IMR-90 (cell line): ENCODE measurements around the gene NHLRC1. TPM values are rescaled to one million over a fixed set of nuclear protein-coding genes. Genes with fewer than 3 reads are reported as not detected.

ENCODE experiments used
- ATAC-seq: fragments of 200-7000 bp; cut with Tn5 transposase; 2 replicates; pipeline ENCODE4 v1.9.1; 2020; ENCODE audit warnings: low read depth, mild to moderate bottlenecking, moderate library complexity
- BruUV-seq: library from RNA; stranded (reverse); fragments of 400-500 nt; replicated peaks from 2 replicates; lab custom pipeline; 2021; lab: Mats Ljungman, UMichigan
- CTCF ChIA-PET: fragments of 300-600 bp; formaldehyde crosslinking; extraction: SDS; loops from one replicate; lab custom pipeline; 2021; ENCODE audit warnings: antibody characterized with exemption; lab: Yijun Ruan, JAX
- POLR2A ChIA-PET: fragments of 300-600 bp; sonication (Branson Sonifier 250); formaldehyde crosslinking; loops from one replicate; lab custom pipeline; 2022; ENCODE audit warnings: antibody characterized with exemption; ENCODE audit not compliant: unreplicated experiment; lab: Charles Lee
- DNase-seq: peaks from one replicate; pipeline ENCODE4 v3.0.0; 2013
- H2AFZ ChIP-seq: replicated peaks from 2 replicates; pipeline ENCODE3; 2013; ENCODE audit warnings: low read length, mild to moderate bottlenecking; ENCODE audit not compliant: poor library complexity
- H2AK5ac ChIP-seq: 2 replicates; pipeline ENCODE4 v1.6.1; 2013; ENCODE audit warnings: low read depth, low read length, inconsistent platforms
- H2AK9ac ChIP-seq: replicated peaks from 2 replicates; pipeline ENCODE3; 2013; ENCODE audit warnings: mild to moderate bottlenecking, low read depth, low read length, moderate library complexity; ENCODE audit not compliant: poor library complexity
- H2BK120ac ChIP-seq: 2 replicates; pipeline ENCODE4 v1.6.1; 2013; ENCODE audit warnings: low read depth, low read length, inconsistent platforms
- H2BK15ac ChIP-seq: 3 replicates; pipeline ENCODE4 v1.6.1; 2013; ENCODE audit warnings: low read depth, low read length, inconsistent platforms
- H2BK20ac ChIP-seq: 2 replicates; pipeline ENCODE4 v1.6.1; 2013; ENCODE audit warnings: low read depth, mild to moderate bottlenecking, inconsistent platforms, low read length, moderate library complexity
- H2BK5ac ChIP-seq: 2 replicates; pipeline ENCODE4 v1.6.1; 2013; ENCODE audit warnings: mild to moderate bottlenecking, low read depth, low read length, inconsistent platforms; ENCODE audit not compliant: poor library complexity, severe bottlenecking
- H3K14ac ChIP-seq: replicated peaks from 2 replicates; pipeline ENCODE4 v1.6.1; 2013; ENCODE audit warnings: low read depth, low read length, inconsistent platforms
- H3K18ac ChIP-seq: 2 replicates; pipeline ENCODE4 v1.6.1; 2013; ENCODE audit warnings: low read depth, low read length, control low read depth
- H3K23ac ChIP-seq: 2 replicates; pipeline ENCODE4 v1.6.1; 2013; ENCODE audit warnings: low read depth, low read length, inconsistent platforms
- H3K27ac ChIP-seq: 2 replicates; pipeline ENCODE4 v1.5.1; 2013; ENCODE audit warnings: mild to moderate bottlenecking, control low read depth, low read length; ENCODE audit not compliant: insufficient read depth
- H3K27me3 ChIP-seq: 2 replicates; pipeline ENCODE4 v1.6.1; 2013; ENCODE audit warnings: low read length; ENCODE audit not compliant: control insufficient read depth, insufficient read depth
- H3K36me3 ChIP-seq: 2 replicates; pipeline ENCODE4 v1.6.1; 2013; ENCODE audit warnings: low read length, mixed read lengths; ENCODE audit not compliant: control insufficient read depth, insufficient read depth
- H3K4ac ChIP-seq: 2 replicates; pipeline ENCODE4 v1.6.1; 2013; ENCODE audit warnings: low read depth, low read length, inconsistent platforms
- H3K4me1 ChIP-seq: 2 replicates; pipeline ENCODE4 v1.6.1; 2013; ENCODE audit warnings: low read length, mixed read lengths; ENCODE audit not compliant: control insufficient read depth, insufficient read depth
- H3K4me2 ChIP-seq: 2 replicates; pipeline ENCODE4 v1.6.1; 2013; ENCODE audit warnings: low read depth, mild to moderate bottlenecking, control low read depth, low read length, moderate library complexity
- H3K4me3 ChIP-seq: 2 replicates; pipeline ENCODE4 v1.5.1; 2013; ENCODE audit warnings: low read depth, mild to moderate bottlenecking, control low read depth, low read length, moderate library complexity; ENCODE audit not compliant: insufficient read depth
- H3K56ac ChIP-seq: 2 replicates; pipeline ENCODE4 v1.6.1; 2013; ENCODE audit warnings: low read length, inconsistent platforms; ENCODE audit not compliant: insufficient read depth; ENCODE audit errors: extremely low read depth
- H3K79me1 ChIP-seq, 2 experiments: 2 replicates each; pipeline ENCODE4 v1.6.1; 2013; ENCODE audit warnings: low read length in 2 of 2, inconsistent platforms in 1 of 2, low read depth in 1 of 2
- H3K9ac ChIP-seq: 2 replicates; pipeline ENCODE4 v1.6.1; 2013; ENCODE audit warnings: low read depth, low read length, control low read depth
- H3K9me1 ChIP-seq: 2 replicates; pipeline ENCODE4 v1.6.1; 2013; ENCODE audit warnings: low read length, inconsistent platforms; ENCODE audit not compliant: insufficient read depth
- H3K9me3 ChIP-seq: 2 replicates; pipeline ENCODE4 v1.6.1; 2013; ENCODE audit warnings: low read length; ENCODE audit not compliant: control insufficient read depth, insufficient read depth
- H4K20me1 ChIP-seq: 2 replicates; pipeline ENCODE4 v1.6.1; 2013; ENCODE audit warnings: low read length, inconsistent platforms; ENCODE audit not compliant: insufficient read depth
- H4K5ac ChIP-seq: 2 replicates; pipeline ENCODE4 v1.6.1; 2013; ENCODE audit warnings: mild to moderate bottlenecking, low read depth, low read length, control low read depth
- H4K8ac ChIP-seq, 2 experiments: 2 replicates each; pipeline ENCODE4 v1.6.1; 2013; ENCODE audit warnings: low read depth in 2 of 2, low read length in 2 of 2, control low read depth in 1 of 2, inconsistent platforms in 1 of 2
- H4K91ac ChIP-seq: 2 replicates; pipeline ENCODE4 v1.6.1; 2013; ENCODE audit warnings: low read depth, low read length, inconsistent platforms; ENCODE audit not compliant: insufficient read depth
- BHLHE40 ChIP-seq: fragments of 150-350 bp; IDR thresholded peaks from 2 replicates; pipeline ENCODE4 v1.6.1; 2016; ENCODE audit warnings: mild to moderate bottlenecking, low read depth, low read length
- CEBPB ChIP-seq: IDR thresholded peaks from 2 replicates; pipeline ENCODE4 v1.6.1; 2012; ENCODE audit warnings: low read depth, low read length, improper control_type of control experiment
- CHD1 ChIP-seq: IDR thresholded peaks from 2 replicates; pipeline ENCODE4 v1.6.1; 2012; ENCODE audit warnings: low read depth, low read length, improper control_type of control experiment
- CTCF ChIP-seq: conservative IDR thresholded peaks from 2 replicates; pipeline ENCODE4 v1.5.1; 2012; ENCODE audit warnings: mild to moderate bottlenecking, low read depth, low read length, improper control_type of control experiment
- ELK1 ChIP-seq: fragments of 150-350 bp; IDR thresholded peaks from 2 replicates; pipeline ENCODE4 v1.6.1; 2016; ENCODE audit warnings: low read depth, mild to moderate bottlenecking, low read length, moderate library complexity, borderline replicate concordance
- FOS ChIP-seq: fragments of 150-350 bp; IDR thresholded peaks from 2 replicates; pipeline ENCODE4 v1.6.1; 2016; ENCODE audit warnings: low read depth, low read length
- MAFK ChIP-seq: IDR thresholded peaks from 2 replicates; pipeline ENCODE4 v1.6.1; 2012; ENCODE audit warnings: low read depth, low read length, improper control_type of control experiment
- MAZ ChIP-seq: IDR thresholded peaks from 2 replicates; pipeline ENCODE4 v1.6.1; 2012; ENCODE audit warnings: low read depth, mild to moderate bottlenecking, low read length, improper control_type of control experiment, moderate library complexity, borderline replicate concordance
- MXI1 ChIP-seq: IDR thresholded peaks from 2 replicates; pipeline ENCODE4 v1.6.1; 2012; ENCODE audit warnings: low read depth, mild to moderate bottlenecking, low read length, moderate library complexity, borderline replicate concordance
- NFE2L2 ChIP-seq: fragments of 150-350 bp; IDR thresholded peaks from 2 replicates; pipeline ENCODE4 v1.6.1; 2016; ENCODE audit warnings: low read depth, mild to moderate bottlenecking, low read length
- POLR2A ChIP-seq: IDR thresholded peaks from 2 replicates; pipeline ENCODE4 v1.6.1; 2012; ENCODE audit warnings: mild to moderate bottlenecking, low read depth, low read length
- RAD21 ChIP-seq: IDR thresholded peaks from 2 replicates; pipeline ENCODE4 v1.6.1; 2012; ENCODE audit warnings: low read length, improper control_type of control experiment
- RCOR1 ChIP-seq: IDR thresholded peaks from 2 replicates; pipeline ENCODE4 v1.6.1; 2012; ENCODE audit warnings: mild to moderate bottlenecking, low read length, improper control_type of control experiment; ENCODE audit not compliant: insufficient replicate concordance
- RFX5 ChIP-seq: IDR thresholded peaks from 2 replicates; pipeline ENCODE4 v1.8.0; 2012; ENCODE audit warnings: low read depth, mild to moderate bottlenecking, low read length, moderate library complexity
- SMC3 ChIP-seq: fragments of 150-350 bp; IDR thresholded peaks from 2 replicates; pipeline ENCODE4 v1.6.1; 2016; ENCODE audit warnings: low read depth, mild to moderate bottlenecking, antibody characterized with exemption, low read length, moderate library complexity
- USF2 ChIP-seq: fragments of 150-350 bp; IDR thresholded peaks from 2 replicates; pipeline ENCODE4 v1.6.1; 2017; ENCODE audit warnings: mild to moderate bottlenecking, antibody characterized with exemption, low read length, low read depth
- WGBS, 2 experiments: methylation state at CpG; one replicate each; pipeline versions ENCODE4 v1.1.5 to v1.1.7; 2013; ENCODE audit warnings: missing lambda C conversion rate in 2 of 2; ENCODE audit not compliant: insufficient read length in 1 of 2; ENCODE audit errors: extremely low coverage in 2 of 2; 5-methylcytosine and 5-hydroxymethylcytosine counted together
- dilution Hi-C: fragments of 300-500 bp; cut with HindIII; formaldehyde crosslinking; loops from one replicate; pipeline ENCODE4 v1.14.3; 2018; ENCODE audit warnings: low sequenced_read_pairs; ENCODE audit not compliant: unreplicated experiment
- in situ Hi-C: fragments of 300-500 bp; cut with MboI; formaldehyde crosslinking; loops from 3 replicates; pipeline ENCODE4 v1.14.3; 2019; ENCODE audit warnings: low sequenced_read_pairs, inconsistent platforms, mixed read lengths
- intact Hi-C: fragments of 100-400 bp; cut with micrococcal nuclease; formaldehyde crosslinking; loops from 2 replicates; pipeline ENCODE4 v1.10.0; 2022
- polyA plus RNA-seq, 3 experiments: library from polyadenylated mRNA; depleted of rRNA; stranded (reverse); fragments of >200 nt; gene quantifications; 2 replicates each; pipeline ENCODE4 v1.2.3, GENCODE V29; 2012; ENCODE audit warnings: low replicate concordance in 1 of 3
- total RNA-seq: library from RNA; depleted of rRNA; stranded (reverse); fragments of >200 nt; gene quantifications from 2 replicates; pipeline ENCODE4 v1.2.3, GENCODE V29; 2012

The NHLRC1 gene
- total and polyA plus RNA-seq, 2 of the 4 experiments (the other 2 are of a cell fraction), result 1.1 TPM

GRCh38 chr6:18118330-18118729 lies 4.1 kb downstream of the NHLRC1 start:
- ChIA-PET POLR2A (no interaction called here), CTCF (interaction anchor here (0.6 kb wide), 1 partner anchor 68 kb away, joined by 4 read pairs; no protein-coding TSS in a partner anchor)
- peaks cover 5 to 12% of the 10 kb centered on the region in 2 experiments; a peak in 2 of 4 replicates for H3K79me1 ChIP-seq
- no peak overlapping the region for H3K18ac ChIP-seq
- no peak overlapping the region for H3K56ac ChIP-seq
- no peak overlapping the region for H2AK9ac ChIP-seq
- H2BK15ac ChIP-seq, result no peak overlapping the region
- no peak overlapping the region for H3K4me2 ChIP-seq
- H4K91ac ChIP-seq, result no peak overlapping the region
- H3K4me3 ChIP-seq, result no peak overlapping the region
- H4K5ac ChIP-seq, result no peak overlapping the region
- H3K4ac ChIP-seq, result no peak overlapping the region
- no peak overlapping the region for H2BK120ac ChIP-seq
- no peak overlapping the region for H3K27ac ChIP-seq
- BruUV-seq, result no TSS peak
- no peak overlapping the region for H3K9ac ChIP-seq
- no peak overlapping the region for H3K14ac ChIP-seq
- no peaks in the 10 kb centered on the region for H3K27me3 ChIP-seq
- H2AFZ ChIP-seq, result no peak overlapping the region
- no peak overlapping the region for H2BK20ac ChIP-seq
- WGBS, 2 experiments, result 100% methylated on average over 1 of the region's 3 CpGs; no CpG with 5 or more reads in 1 of the 2 experiments
- ATAC-seq (no peak), DNase-seq (no peak)
- no peak overlapping the region for H3K23ac ChIP-seq
- H3K9me3 ChIP-seq, result no peaks in the 10 kb centered on the region
- H2BK5ac ChIP-seq, result no peak overlapping the region
- no peaks in the 10 kb centered on the region for H4K20me1 ChIP-seq
- peaks cover 4% of the 10 kb centered on the region; the same call in 1 of the 2 replicates for H3K9me1 ChIP-seq
- H4K8ac ChIP-seq, result no peak overlapping the region
- H2AK5ac ChIP-seq, result no peak overlapping the region
- in situ Hi-C loops (no loop called here), dilution Hi-C loops (no loop called here), intact Hi-C loops (no loop called here)
- peaks cover 6% of the 10 kb centered on the region for H3K4me1 ChIP-seq
- TF ChIP-seq CEBPB, result no peak
- no peak for TF ChIP-seq CHD1
- no peak for TF ChIP-seq CTCF
- no peak for TF ChIP-seq MAZ
- no peak for TF ChIP-seq RAD21
- no peak for TF ChIP-seq USF2
- no peak for TF ChIP-seq FOS
- no peak for TF ChIP-seq RCOR1
- TF ChIP-seq ELK1, result no peak
- no peak for TF ChIP-seq RFX5
- TF ChIP-seq POLR2A, result no peak
- no peak for TF ChIP-seq NFE2L2
- TF ChIP-seq BHLHE40, result no peak
- TF ChIP-seq SMC3, result no peak
- no peak for TF ChIP-seq MXI1
- TF ChIP-seq MAFK, result no peak
- no peaks in the 10 kb centered on the region for H3K36me3 ChIP-seq
